ENCODE measurements around the gene EIF1.

GRCh38 chr17:41735744-41736143 is 47.1 kb downstream of the EIF1 start:
- TF ChIP-seq CTCF (IDR thresholded peaks at IDR 0.05 in 8 of 11, conservative IDR thresholded peaks at IDR 0.05 in 3 of 11) (no peak), POLR2A (IDR thresholded peaks at IDR 0.05) (no peak)
